ENCODE results near the gene BCL2L12.

GRCh38 chr19:49651029-49651819 is 14.5 kb upstream of the BCL2L12 start:
- TF ChIP-seq POLR2AphosphoS5 (IDR thresholded peaks at IDR 0.05) = no peak
- TF ChIP-seq, protein P1, sequence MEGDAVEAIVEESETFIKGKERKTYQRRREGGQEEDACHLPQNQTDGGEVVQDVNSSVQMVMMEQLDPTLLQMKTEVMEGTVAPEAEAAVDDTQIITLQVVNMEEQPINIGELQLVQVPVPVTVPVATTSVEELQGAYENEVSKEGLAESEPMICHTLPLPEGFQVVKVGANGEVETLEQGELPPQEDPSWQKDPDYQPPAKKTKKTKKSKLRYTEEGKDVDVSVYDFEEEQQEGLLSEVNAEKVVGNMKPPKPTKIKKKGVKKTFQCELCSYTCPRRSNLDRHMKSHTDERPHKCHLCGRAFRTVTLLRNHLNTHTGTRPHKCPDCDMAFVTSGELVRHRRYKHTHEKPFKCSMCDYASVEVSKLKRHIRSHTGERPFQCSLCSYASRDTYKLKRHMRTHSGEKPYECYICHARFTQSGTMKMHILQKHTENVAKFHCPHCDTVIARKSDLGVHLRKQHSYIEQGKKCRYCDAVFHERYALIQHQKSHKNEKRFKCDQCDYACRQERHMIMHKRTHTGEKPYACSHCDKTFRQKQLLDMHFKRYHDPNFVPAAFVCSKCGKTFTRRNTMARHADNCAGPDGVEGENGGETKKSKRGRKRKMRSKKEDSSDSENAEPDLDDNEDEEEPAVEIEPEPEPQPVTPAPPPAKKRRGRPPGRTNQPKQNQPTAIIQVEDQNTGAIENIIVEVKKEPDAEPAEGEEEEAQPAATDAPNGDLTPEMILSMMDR (IDR thresholded peaks at IDR 0.05) = no peak
- no peak for TF ChIP-seq EP300 (IDR thresholded peaks at IDR 0.05)
- TF ChIP-seq POLR2A (IDR thresholded peaks at IDR 0.05) = no peak

Measured in upper lobe of left lung (tissue), 4 donors.